Neural cell (in vitro differentiated cells): Measurements from ENCODE around the gene IP6K3. TPM values are rescaled to one million over a fixed set of nuclear protein-coding genes. Genes with fewer than 3 reads are reported as not detected.

Experiments used
- H2AFZ ChIP-seq: fragments of 200-600, 300-800 bp; sonication (generic), shearing (Covaris generic); 2 replicates; pipeline ENCODE4 v1.6.0; 2014; ENCODE audit warnings: low read depth, mild to moderate bottlenecking, antibody characterized with exemption, low read length, moderate library complexity
- H3F3A ChIP-seq: fragments of 200-600 bp; shearing (Covaris generic); 2 replicates; pipeline ENCODE4 v1.6.1; 2016; ENCODE audit warnings: mild to moderate bottlenecking, moderate library complexity, mixed read lengths, antibody characterized with exemption, low read length; ENCODE audit not compliant: insufficient read depth, poor library complexity, severe bottlenecking
- H3K27ac ChIP-seq: fragments of 200-600, 300-800 bp; sonication (generic), shearing (Covaris generic); 2 replicates; pipeline ENCODE4 v1.5.1; 2014; ENCODE audit warnings: mild to moderate bottlenecking, low read length, moderate library complexity
- H3K27me3 ChIP-seq: fragments of 300-800, 200-600 bp; sonication (generic), shearing (Covaris generic); 2 replicates; pipeline ENCODE4 v1.6.0; 2014; ENCODE audit warnings: mild to moderate bottlenecking, low read depth, low read length, moderate library complexity; ENCODE audit not compliant: insufficient read depth
- H3K36me3 ChIP-seq: fragments of 300-800, 200-600 bp; sonication (generic), shearing (Covaris generic); 2 replicates; pipeline ENCODE4 v1.5.1; 2014; ENCODE audit warnings: mild to moderate bottlenecking, antibody characterized with exemption, low read length, moderate library complexity; ENCODE audit not compliant: insufficient read depth
- H3K4me2 ChIP-seq: fragments of 300-800, 200-600 bp; sonication (generic), shearing (Covaris generic); 2 replicates; pipeline ENCODE4 v1.6.0; 2014; ENCODE audit warnings: mild to moderate bottlenecking, low read length
- H3K4me3 ChIP-seq: fragments of 300-800, 200-600 bp; sonication (generic), shearing (Covaris generic); 2 replicates; pipeline ENCODE4 v1.5.1; 2014; ENCODE audit warnings: mild to moderate bottlenecking, low read length, moderate library complexity
- H3K79me2 ChIP-seq: fragments of 200-600 bp; shearing (Covaris generic); replicated peaks from 2 replicates; pipeline ENCODE4 v1.6.0; 2014; ENCODE audit warnings: mild to moderate bottlenecking, low read length, moderate library complexity; ENCODE audit not compliant: insufficient read depth
- H3K9ac ChIP-seq: fragments of 300-800, 200-600 bp; sonication (generic), shearing (Covaris generic); 2 replicates; pipeline ENCODE4 v1.6.1; 2016; ENCODE audit warnings: mild to moderate bottlenecking, low read length, mixed read lengths
- H3K9me2 ChIP-seq: fragments of 200-600 bp; shearing (Covaris generic); 2 replicates; pipeline ENCODE4 v1.6.1; 2016; ENCODE audit warnings: mild to moderate bottlenecking, low read length, mixed read lengths; ENCODE audit not compliant: insufficient read depth
- H3K9me3 ChIP-seq: fragments of 200-600, 300-800 bp; sonication (generic), shearing (Covaris generic); 2 replicates; pipeline ENCODE4 v1.6.1; 2016; ENCODE audit warnings: mild to moderate bottlenecking, mixed run types, low read length, moderate library complexity, mixed read lengths
- H4K20me1 ChIP-seq: fragments of 200-600 bp; shearing (Covaris generic); 2 replicates; pipeline ENCODE4 v1.6.1; 2016; ENCODE audit warnings: mild to moderate bottlenecking, mixed run types; ENCODE audit not compliant: insufficient read depth
- CTCF ChIP-seq: fragments of 450-650 bp; IDR thresholded peaks from 2 replicates; pipeline ENCODE4 v1.5.1; 2014; ENCODE audit warnings: antibody characterized with exemption, mild to moderate bottlenecking, moderate library complexity; ENCODE audit not compliant: poor library complexity, severe bottlenecking
- EP300 ChIP-seq: fragments of 450-650 bp; conservative IDR thresholded peaks from 2 replicates; pipeline ENCODE4 v1.6.1; 2014; ENCODE audit warnings: antibody characterized with exemption, mild to moderate bottlenecking, moderate library complexity; ENCODE audit not compliant: poor library complexity, severe bottlenecking
- EZH2 ChIP-seq: fragments of 200-600, 300-800 bp; shearing (Covaris generic), sonication (generic); IDR thresholded peaks from 2 replicates; pipeline ENCODE4 v1.6.1; 2014; ENCODE audit warnings: antibody characterized with exemption, low read length, borderline replicate concordance, mild to moderate bottlenecking; ENCODE audit not compliant: insufficient read depth, poor library complexity, severe bottlenecking
- MXI1 ChIP-seq: fragments of 450-650 bp; conservative IDR thresholded peaks from 2 replicates; pipeline ENCODE4 v1.6.1; 2014; ENCODE audit warnings: antibody characterized with exemption, mild to moderate bottlenecking; ENCODE audit not compliant: poor library complexity, severe bottlenecking
- POLR2AphosphoS5 ChIP-seq: IDR thresholded peaks from 2 replicates; pipeline ENCODE4 v1.6.1; 2012
- RAD21 ChIP-seq: fragments of 450-650 bp; conservative IDR thresholded peaks from 2 replicates; pipeline ENCODE4 v1.6.1; 2014; ENCODE audit warnings: antibody characterized with exemption, mild to moderate bottlenecking, moderate library complexity
- REST ChIP-seq: IDR thresholded peaks from 2 replicates; pipeline ENCODE4 v1.6.1; 2012; ENCODE audit warnings: borderline replicate concordance
- SMC3 ChIP-seq: fragments of 450-650 bp; conservative IDR thresholded peaks from 2 replicates; pipeline ENCODE4 v1.6.1; 2014; ENCODE audit warnings: antibody characterized with exemption, mild to moderate bottlenecking, moderate library complexity; ENCODE audit not compliant: poor library complexity
- TAF1 ChIP-seq: IDR thresholded peaks from 2 replicates; pipeline ENCODE4 v1.6.1; 2012; ENCODE audit warnings: low read depth
- polyA plus RNA-seq: library from polyadenylated mRNA; depleted of rRNA; stranded (reverse); fragments of >200 nt; gene quantifications from 2 replicates; pipeline ENCODE4 v1.2.3, GENCODE V29; 2014

Gene IP6K3
- polyA plus RNA-seq, 1 donor from 2014 or later, result not detected

DNA sequence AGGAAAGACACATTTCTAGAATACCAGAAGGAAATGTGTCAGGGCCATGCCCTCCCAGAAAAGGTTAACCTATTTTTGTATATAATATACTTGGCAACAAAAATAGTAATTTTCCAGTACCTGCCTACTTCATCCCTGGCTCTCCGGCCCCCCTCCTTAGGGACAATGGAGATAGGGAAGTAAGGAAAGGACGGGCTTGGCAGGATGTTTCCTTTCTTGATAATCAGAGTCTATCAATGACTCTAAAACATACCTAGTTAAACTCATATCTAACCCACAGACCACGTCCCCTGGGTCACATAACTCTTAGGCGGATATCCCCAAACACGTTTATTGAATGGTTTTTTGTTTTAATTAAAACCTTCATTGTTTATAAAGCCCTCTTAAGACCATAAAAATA lies 47.0 kb downstream of the IP6K3 start:
- Histone ChIP-seq H3K27ac (no peak overlapping the region), H3K27me3 (no peaks in the 10 kb centered on the region), H3K4me3 (no peak overlapping the region), H3K9me2 (no peaks in the 10 kb centered on the region), H3K9ac (no peak overlapping the region), H3K79me2 (no peaks in the 10 kb centered on the region), H3K4me2 (no peak overlapping the region), H2AFZ (no peak overlapping the region), H3F3A (no peaks in the 10 kb centered on the region), H4K20me1 (no peaks in the 10 kb centered on the region), H3K9me3 (no peaks in the 10 kb centered on the region), H3K36me3 (no peaks in the 10 kb centered on the region)
- TF ChIP-seq CTCF, result no peak

DNA sequence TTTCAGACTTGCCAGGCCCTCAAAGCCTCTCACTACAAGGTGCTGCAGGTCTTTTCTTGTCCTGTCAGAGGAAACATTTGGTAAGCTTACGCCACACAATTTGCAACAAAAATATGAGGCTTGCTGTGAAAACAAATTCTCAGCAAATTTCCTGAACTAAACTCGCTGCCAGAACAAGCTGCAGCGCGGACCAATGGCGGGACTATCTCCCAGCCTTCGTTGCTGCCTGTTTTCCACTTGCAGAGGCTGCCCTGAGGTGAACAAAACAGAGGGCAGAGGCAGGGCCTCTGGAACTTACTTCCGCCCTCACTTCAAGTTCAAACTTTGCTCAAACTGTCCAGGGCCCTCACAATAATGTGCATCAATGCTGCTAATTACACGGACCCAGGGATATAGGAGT lies 47.6 kb downstream of the IP6K3 start:
- no peaks in the 10 kb centered on the region for H3K9me3 ChIP-seq
- no peak overlapping the region for H3K4me3 ChIP-seq
- no peak for TF ChIP-seq POLR2AphosphoS5
- no peak for TF ChIP-seq TAF1
- TF ChIP-seq EP300, result no peak
- TF ChIP-seq RAD21, result no peak
- TF ChIP-seq SMC3, result no peak
- TF ChIP-seq CTCF, result no peak
- TF ChIP-seq EZH2, result no peak
- no peak for TF ChIP-seq REST
- no peak for TF ChIP-seq MXI1
- no peaks in the 10 kb centered on the region for H3K9me2 ChIP-seq
- no peaks in the 10 kb centered on the region for H4K20me1 ChIP-seq
- H3K79me2 ChIP-seq, result no peaks in the 10 kb centered on the region
- no peaks in the 10 kb centered on the region for H3K27me3 ChIP-seq
- H3F3A ChIP-seq, result no peaks in the 10 kb centered on the region
- H3K27ac ChIP-seq, result no peak overlapping the region
- no peak overlapping the region for H2AFZ ChIP-seq
- no peaks in the 10 kb centered on the region for H3K36me3 ChIP-seq
- no peak overlapping the region for H3K4me2 ChIP-seq
- no peak overlapping the region for H3K9ac ChIP-seq
